Activated T-helper 1 cell treated with anti-CD3 and anti-CD28 coated beads, Interleukin-12 subunit alpha, Interleukin-12 subunit beta, Interleukin-2, Interleukin-4 antibody, amounts not matched to agents 30 ng/mL and 10 ng/mL and 1 ng/mL, durations not matched to agents 14 hours and 24 hours and 36 hours (primary cell): ENCODE results near the gene ASB4. TPM values are rescaled to one million over a fixed set of nuclear protein-coding genes. Genes with fewer than 3 reads are reported as not detected.
"Not testable (repeated sequence)": the region's sequence is repeated elsewhere in the genome, so short reads cannot be mapped to it uniquely, and the experiment has no call there.

Experiments
- DNase-seq: peaks from one replicate; pipeline ENCODE4 v3.0.0; 2021; ENCODE audit warnings: low spot score
- H3K27ac Mint-ChIP-seq: one replicate; pipeline ENCODE4 v1.8.0; 2021; ENCODE audit warnings: mild to moderate bottlenecking, mixed read lengths
- H3K27me3 Mint-ChIP-seq: one replicate; pipeline ENCODE4 v1.8.0; 2022; ENCODE audit warnings: mild to moderate bottlenecking, moderate library complexity, mixed read lengths; ENCODE audit not compliant: insufficient read depth
- H3K36me3 Mint-ChIP-seq: one replicate; pipeline ENCODE4 v1.8.0; 2021; ENCODE audit warnings: low read depth, mixed read lengths
- H3K4me1 Mint-ChIP-seq: one replicate; pipeline ENCODE4 v1.8.0; 2021; ENCODE audit warnings: low read depth, mixed read lengths
- H3K4me3 Mint-ChIP-seq: one replicate; pipeline ENCODE4 v1.8.0; 2021; ENCODE audit warnings: mild to moderate bottlenecking, moderate library complexity, mixed read lengths
- H3K9me3 Mint-ChIP-seq: one replicate; pipeline ENCODE4 v1.8.0; 2021; ENCODE audit warnings: mixed read lengths
- intact Hi-C: fragments of 100-400 bp; cut with micrococcal nuclease; formaldehyde crosslinking; loops from one replicate; pipeline ENCODE4 v1.15.1; 2024
- total RNA-seq: library from RNA; stranded (reverse); gene quantifications from 2 replicates; pipeline ENCODE4 v1.2.3, GENCODE V29; 2022

The ASB4 gene
- total RNA-seq, 1 donor from 2014 or later: not detected

GRCh38 chr7:95539426-95539825, 53.7 kb downstream of the ASB4 start:
- H3K4me1 Mint-ChIP-seq: no peaks in the 10 kb centered on the region
- peaks cover 20% of the 10 kb centered on the region for H3K27me3 Mint-ChIP-seq
- intact Hi-C loops: no loop called here

DNA sequence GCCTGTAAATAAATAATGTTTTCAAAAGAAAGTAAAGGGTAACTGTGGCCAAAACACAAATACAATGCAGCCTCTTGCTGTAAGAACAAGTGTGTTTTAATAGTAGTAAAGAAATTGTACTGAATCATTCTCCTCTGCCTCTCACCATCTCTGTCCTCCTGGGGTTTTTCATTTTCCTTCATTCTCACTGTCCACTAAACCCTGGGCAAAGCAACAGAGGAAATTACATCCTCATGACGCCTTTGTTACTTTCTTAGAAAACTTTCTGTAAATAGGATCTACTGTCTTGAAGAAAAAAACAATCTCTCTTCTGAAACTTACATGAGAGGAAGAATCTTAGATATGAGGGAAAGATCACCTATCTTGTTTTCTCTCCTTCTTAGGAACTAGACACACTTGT, 54.6 kb downstream of the ASB4 start:
- Mint-ChIP-seq H3K27ac (no peak overlapping the region), H3K4me1 (no peaks in the 10 kb centered on the region), H3K9me3 (no peaks in the 10 kb centered on the region), H3K27me3 (peaks cover 16% of the 10 kb centered on the region), H3K4me3 (no peak overlapping the region), H3K36me3 (no peaks in the 10 kb centered on the region)
- intact Hi-C loops: no loop called here
- DNase-seq: no peak

More at GRCh38 chr7:95539426-95539825, 53.7 kb downstream of the ASB4 start:
- H3K36me3 Mint-ChIP-seq: no peaks in the 10 kb centered on the region
- no peak overlapping the region for H3K4me3 Mint-ChIP-seq
- DNase-seq: no peak
- H3K9me3 Mint-ChIP-seq: no peaks in the 10 kb centered on the region
- H3K27ac Mint-ChIP-seq: no peak overlapping the region

- H3K4me3 Mint-ChIP-seq: no peak overlapping the region
- intact Hi-C loops: no loop called here
Observed at GRCh38 chr7:95543312-95543711, 57.6 kb downstream of the ASB4 start.

DNA sequence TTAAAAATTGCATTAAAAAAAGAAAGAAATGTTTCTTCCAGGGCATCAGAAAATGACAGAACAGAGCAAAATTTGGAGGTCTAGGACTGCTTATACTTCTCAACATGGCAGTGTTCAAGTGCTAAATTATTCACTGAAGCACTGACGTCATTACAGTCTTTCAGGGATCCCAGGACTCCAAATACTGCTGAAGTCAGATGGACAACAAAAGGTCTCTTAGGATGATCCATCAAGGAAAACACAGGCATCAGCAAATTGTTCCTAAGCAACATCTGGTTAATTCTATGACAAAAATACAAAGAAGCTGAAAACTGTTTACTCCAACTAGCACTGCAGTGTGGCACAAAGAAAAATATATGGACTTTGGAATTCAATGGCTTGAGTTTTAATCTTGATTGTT, 58.4 kb downstream of the ASB4 start:
- Mint-ChIP-seq H3K9me3 (no peaks in the 10 kb centered on the region), H3K4me1 (no peaks in the 10 kb centered on the region), H3K4me3 (no peak overlapping the region), H3K27ac (no peak overlapping the region), H3K36me3 (no peaks in the 10 kb centered on the region), H3K27me3 (peaks cover 7% of the 10 kb centered on the region)
- DNase-seq: no peak
- intact Hi-C loops: no loop called here

More at GRCh38 chr7:95543312-95543711, 57.6 kb downstream of the ASB4 start:
- Mint-ChIP-seq H3K36me3 (no peaks in the 10 kb centered on the region), H3K27me3 (peaks cover 8% of the 10 kb centered on the region), H3K27ac (no peak overlapping the region), H3K9me3 (no peaks in the 10 kb centered on the region), H3K4me1 (no peaks in the 10 kb centered on the region)
- DNase-seq: no peak

DNA sequence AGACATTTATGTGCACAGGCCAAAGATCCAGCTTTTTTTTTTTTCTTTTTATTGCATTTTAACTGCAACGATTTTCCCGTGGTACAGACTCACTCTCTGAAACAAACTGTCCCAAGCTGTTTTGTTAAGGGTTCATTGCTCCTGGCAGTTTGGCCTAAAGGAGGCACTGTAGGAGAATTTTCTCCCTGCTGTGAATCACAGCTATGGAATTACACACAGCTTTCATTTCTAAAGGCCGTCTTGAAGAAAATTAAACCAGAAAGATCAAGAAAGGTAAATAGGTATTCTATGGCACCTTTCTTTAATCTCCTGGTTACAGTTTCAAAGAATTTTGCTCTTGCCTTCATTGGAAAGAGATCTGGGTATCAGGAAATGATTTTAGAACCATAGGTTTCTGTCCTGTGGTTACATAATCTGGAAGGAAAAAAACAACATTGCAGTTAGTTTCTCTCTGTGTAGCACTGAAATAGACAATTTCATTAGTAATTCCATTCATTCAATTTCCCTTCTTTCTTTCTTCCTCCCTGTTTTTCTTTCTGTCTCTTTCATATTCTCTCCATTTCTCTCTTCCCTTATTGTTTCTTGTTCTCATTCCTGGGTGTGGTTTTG, 59.4 kb downstream of the ASB4 start:
- Mint-ChIP-seq H3K27me3 (peaks cover 7% of the 10 kb centered on the region), H3K36me3 (no peaks in the 10 kb centered on the region), H3K27ac (no peak overlapping the region), H3K4me1 (no peaks in the 10 kb centered on the region), H3K4me3 (no peak overlapping the region), H3K9me3 (no peaks in the 10 kb centered on the region)
- intact Hi-C loops: no loop called here
- no peak for DNase-seq

GRCh38 chr7:95545673-95546072, 59.9 kb downstream of the ASB4 start:
- Mint-ChIP-seq H3K36me3 (no peaks in the 10 kb centered on the region), H3K4me1 (no peaks in the 10 kb centered on the region), H3K27me3 (peaks cover 5% of the 10 kb centered on the region), H3K9me3 (no peaks in the 10 kb centered on the region), H3K4me3 (no peak overlapping the region), H3K27ac (no peak overlapping the region)
- intact Hi-C loops: no loop called here
- DNase-seq: no peak

DNA sequence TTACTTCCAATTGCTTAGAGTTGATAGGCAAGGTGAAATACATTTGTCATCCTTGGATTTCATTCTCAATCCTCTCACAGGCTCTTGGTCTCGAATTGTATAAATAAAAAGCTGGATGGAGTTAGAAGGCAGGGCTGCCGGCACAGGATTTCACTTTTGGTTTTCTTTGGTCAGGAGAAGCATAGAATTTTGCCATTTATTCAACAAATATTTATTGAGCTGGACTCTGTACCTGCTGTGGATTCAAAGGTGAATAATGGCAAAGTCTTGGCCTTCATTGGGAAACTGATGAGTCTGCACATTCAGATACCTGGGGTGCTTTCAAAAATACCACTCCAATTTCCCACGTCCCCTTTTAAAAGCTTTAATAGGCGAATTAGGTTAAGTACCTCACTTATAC, 60.9 kb downstream of the ASB4 start:
- intact Hi-C loops: no loop called here
- Mint-ChIP-seq H3K36me3 (no peaks in the 10 kb centered on the region), H3K9me3 (no peaks in the 10 kb centered on the region), H3K27me3 (peaks cover 5% of the 10 kb centered on the region), H3K27ac (no peak overlapping the region), H3K4me3 (no peak overlapping the region), H3K4me1 (no peaks in the 10 kb centered on the region)
- no peak for DNase-seq

DNA sequence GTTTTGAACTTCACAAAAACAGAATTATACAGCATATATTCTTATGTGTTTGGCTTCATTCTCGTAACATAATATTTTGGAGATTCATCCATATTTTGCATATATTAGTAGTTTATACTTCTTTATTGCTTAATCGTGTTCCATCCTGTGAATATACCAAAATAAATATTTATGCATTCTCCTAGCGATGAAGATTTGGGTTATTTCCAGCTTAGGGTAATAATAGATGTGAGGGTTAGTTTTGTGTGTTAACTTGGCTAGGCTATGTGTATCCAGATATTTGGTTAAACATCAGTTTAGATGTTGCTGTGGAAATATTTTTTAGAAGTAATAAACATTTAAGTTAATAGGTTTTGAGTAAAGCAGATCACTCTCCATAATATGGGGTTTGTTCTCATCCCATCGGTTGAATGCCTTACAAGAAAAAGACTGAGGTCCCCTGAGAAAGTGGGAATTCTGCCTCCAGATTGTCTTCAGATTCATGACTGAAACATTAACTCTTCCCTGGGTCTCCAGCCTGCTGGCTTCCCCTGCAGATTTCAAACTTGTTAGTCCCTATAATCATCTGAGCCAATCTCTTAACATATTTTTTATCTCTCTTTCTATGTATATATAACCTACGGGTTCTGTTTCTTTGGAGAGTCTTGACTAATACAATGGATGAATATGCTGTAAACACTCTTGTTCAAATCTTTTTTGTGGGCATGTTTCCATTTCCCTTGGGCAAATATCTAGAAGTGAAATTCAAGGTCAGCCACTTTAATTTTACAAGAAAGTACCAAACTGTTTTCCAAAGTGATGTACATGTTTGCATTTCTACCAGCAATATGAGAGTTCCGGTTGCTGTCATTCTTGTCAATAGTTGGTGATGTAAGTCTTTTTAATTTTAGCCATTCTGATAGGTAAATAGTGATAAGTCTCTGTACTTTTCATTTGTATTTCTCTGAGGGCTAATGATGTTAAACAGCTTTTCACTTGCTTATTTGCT, 61.9 kb downstream of the ASB4 start:
- Mint-ChIP-seq H3K27me3 (peaks cover 5% of the 10 kb centered on the region), H3K36me3 (no peaks in the 10 kb centered on the region), H3K9me3 (no peaks in the 10 kb centered on the region), H3K4me1 (no peaks in the 10 kb centered on the region), H3K27ac (no peak overlapping the region), H3K4me3 (no peak overlapping the region)
- no peak for DNase-seq
- intact Hi-C loops: no loop called here

GRCh38 chr7:95549818-95550529, 64.2 kb downstream of the ASB4 start:
- no peaks in the 10 kb centered on the region for H3K36me3 Mint-ChIP-seq
- DNase-seq: no peak
- H3K4me1 Mint-ChIP-seq: no peaks in the 10 kb centered on the region
- intact Hi-C loops: no loop called here
- no peak overlapping the region for H3K4me3 Mint-ChIP-seq
- H3K27ac Mint-ChIP-seq: no peak overlapping the region
- H3K27me3 Mint-ChIP-seq: no peaks in the 10 kb centered on the region
- H3K9me3 Mint-ChIP-seq: no peaks in the 10 kb centered on the region

DNA sequence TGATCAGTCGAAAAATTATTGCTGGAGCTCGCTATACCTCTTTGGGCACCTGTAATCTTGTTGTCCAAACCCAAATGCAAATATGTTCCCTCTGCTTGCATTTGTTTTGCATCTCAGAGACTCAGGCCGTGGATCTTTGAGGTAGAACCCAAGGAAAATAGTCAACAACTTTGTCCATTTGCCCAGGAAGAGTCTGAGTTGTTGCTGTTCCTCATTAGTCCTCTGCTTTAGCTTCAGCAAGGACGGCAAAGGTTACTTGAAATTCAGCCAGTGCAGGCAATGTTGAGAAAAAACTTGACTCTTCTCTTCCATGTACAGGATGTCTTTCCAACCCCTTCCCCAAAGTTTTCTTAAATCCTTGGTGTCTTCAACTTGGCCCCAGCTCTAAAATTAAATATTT, 64.8 kb downstream of the ASB4 start:
- intact Hi-C loops: no loop called here
- Mint-ChIP-seq H3K9me3 (no peaks in the 10 kb centered on the region), H3K4me1 (no peaks in the 10 kb centered on the region), H3K4me3 (no peak overlapping the region), H3K27me3 (no peaks in the 10 kb centered on the region), H3K36me3 (no peaks in the 10 kb centered on the region), H3K27ac (no peak overlapping the region)
- no peak for DNase-seq

DNA sequence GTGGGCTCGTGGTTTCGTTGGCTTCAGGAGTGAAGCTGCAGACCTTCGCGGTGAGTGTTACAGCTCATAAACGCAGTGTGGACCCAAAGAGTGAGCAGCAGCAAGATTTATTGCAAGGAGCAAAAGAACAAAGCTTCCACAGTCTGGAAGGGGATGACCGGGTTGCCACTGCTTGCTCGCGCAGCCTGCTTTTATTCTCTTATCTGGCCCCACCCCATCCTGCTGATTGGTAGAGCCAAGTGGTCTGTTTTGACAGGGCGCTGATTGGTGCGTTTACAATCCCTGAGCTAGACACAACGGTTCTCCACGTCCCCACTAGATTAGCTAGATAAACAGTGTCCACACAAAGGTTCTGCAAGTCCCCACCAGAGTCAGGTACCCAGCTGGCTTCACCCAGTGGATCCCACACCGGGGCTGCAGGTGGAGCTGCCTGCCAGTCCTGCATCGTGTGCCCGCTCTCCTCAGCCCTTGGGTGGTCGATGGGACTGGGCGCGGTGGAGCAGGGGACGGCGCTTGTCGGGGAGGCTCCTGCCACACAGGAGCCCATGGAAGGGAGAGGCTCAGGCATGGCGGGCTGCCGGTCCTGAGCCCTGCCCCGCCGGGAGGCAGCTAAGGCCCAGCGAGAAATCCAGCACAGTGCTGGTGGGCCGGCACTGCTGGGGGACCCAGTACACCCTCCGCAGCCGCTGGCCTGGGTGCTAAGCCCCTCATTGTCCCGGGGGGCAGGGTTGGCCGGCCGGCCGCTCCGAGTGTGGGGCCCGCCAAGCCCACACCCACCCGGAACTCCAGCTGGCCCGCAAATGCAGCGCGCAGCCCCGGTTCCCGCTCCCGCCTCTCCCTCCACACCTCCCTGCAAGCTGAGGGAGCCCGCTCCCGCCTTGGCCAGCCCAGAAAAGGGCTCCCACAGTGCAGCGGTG, 66.5 kb downstream of the ASB4 start:
- DNase-seq, H3K4me3 Mint-ChIP-seq, H3K27ac Mint-ChIP-seq, H3K27me3 Mint-ChIP-seq, H3K36me3 Mint-ChIP-seq, H3K4me1 Mint-ChIP-seq, intact Hi-C loops, H3K9me3 Mint-ChIP-seq: not testable (repeated sequence)

DNA sequence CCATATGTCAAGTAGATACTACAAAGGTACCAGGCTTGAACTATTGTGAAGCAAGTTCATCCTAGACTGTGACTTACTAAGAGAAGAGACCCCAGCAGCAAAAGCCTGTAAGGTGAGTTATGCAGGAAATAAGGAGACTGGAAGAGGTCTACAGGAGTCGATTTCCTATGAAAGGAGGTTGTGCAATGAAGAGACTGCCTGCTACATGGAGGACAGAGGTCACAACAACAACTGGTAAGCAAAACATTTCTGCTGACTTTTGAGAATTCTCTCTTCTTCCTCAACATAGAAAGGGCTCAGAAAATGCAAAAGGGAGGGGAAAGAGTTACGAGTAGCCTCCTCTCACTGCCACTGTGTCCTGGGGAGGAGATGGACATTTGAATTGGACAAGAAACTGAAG, 68.2 kb downstream of the ASB4 start:
- no peaks in the 10 kb centered on the region for H3K4me1 Mint-ChIP-seq

More for the DNA sequence above, 68.2 kb downstream of the ASB4 start:
- Mint-ChIP-seq H3K27ac (no peak overlapping the region), H3K27me3 (no peaks in the 10 kb centered on the region), H3K9me3 (no peaks in the 10 kb centered on the region), H3K4me3 (no peak overlapping the region), H3K36me3 (no peaks in the 10 kb centered on the region)
- DNase-seq: no peak
- intact Hi-C loops: no loop called here
